ENCODE measurements around the gene CCDC170. TPM values are rescaled to one million over a fixed set of nuclear protein-coding genes. Genes with fewer than 3 reads are reported as not detected.

The CCDC170 gene
- total RNA-seq, 3 donors from 2014 or later: not detected

- DNase-seq (no peak), ATAC-seq (no peak)
- H3K27me3 Mint-ChIP-seq (ENCODE audit: low read depth): peaks cover 5% of the 10 kb centered on the region
- H3K9me3 Mint-ChIP-seq: no peaks in the 10 kb centered on the region
- H3K36me3 Mint-ChIP-seq (ENCODE audit: insufficient read depth): no peaks in the 10 kb centered on the region
- H3K4me1 Mint-ChIP-seq (ENCODE audit: low read depth): peaks cover 10% of the 10 kb centered on the region
- no peak overlapping the region for H3K4me3 Mint-ChIP-seq
These were observed 136.6 kb downstream of the CCDC170 start for GRCh38 chr6:151630387-151630786.

- Mint-ChIP-seq H3K4me1 (ENCODE audit: low read depth) (peaks cover 10% of the 10 kb centered on the region), H3K36me3 (ENCODE audit: insufficient read depth) (no peaks in the 10 kb centered on the region), H3K9me3 (no peaks in the 10 kb centered on the region), H3K4me3 (no peak overlapping the region), H3K27me3 (ENCODE audit: low read depth) (peaks cover 5% of the 10 kb centered on the region)
- DNase-seq: no peak
- no peak for ATAC-seq
These were observed 137.3 kb downstream of the CCDC170 start for GRCh38 chr6:151630991-151631655.

- DNase-seq (no peak), ATAC-seq (no peak)
- no peaks in the 10 kb centered on the region for H3K36me3 Mint-ChIP-seq (ENCODE audit: insufficient read depth)
- peaks cover 10% of the 10 kb centered on the region for H3K4me1 Mint-ChIP-seq (ENCODE audit: low read depth)
- H3K9me3 Mint-ChIP-seq: no peaks in the 10 kb centered on the region
- H3K4me3 Mint-ChIP-seq: no peak overlapping the region
- H3K27me3 Mint-ChIP-seq (ENCODE audit: low read depth): peaks cover 5% of the 10 kb centered on the region
These were observed 138.7 kb downstream of the CCDC170 start for GRCh38 chr6:151632415-151632987.

GRCh38 chr6:151633526-151634335, 139.9 kb downstream of the CCDC170 start:
- H3K36me3 Mint-ChIP-seq (ENCODE audit: insufficient read depth): no peaks in the 10 kb centered on the region
- peaks cover 7% of the 10 kb centered on the region for H3K9me3 Mint-ChIP-seq
- H3K4me3 Mint-ChIP-seq: no peak overlapping the region
- DNase-seq: no peak
- H3K4me1 Mint-ChIP-seq (ENCODE audit: low read depth): peaks cover under 1% of the 10 kb centered on the region
- peak in 1 of 2 donors; percentile 38 for ATAC-seq
- H3K27me3 Mint-ChIP-seq (ENCODE audit: low read depth): peaks cover 5% of the 10 kb centered on the region

- Mint-ChIP-seq H3K4me1 (ENCODE audit: low read depth) (no peaks in the 10 kb centered on the region), H3K27me3 (ENCODE audit: low read depth) (peaks cover 5% of the 10 kb centered on the region), H3K36me3 (ENCODE audit: insufficient read depth) (no peaks in the 10 kb centered on the region), H3K4me3 (no peak overlapping the region), H3K9me3 (peaks cover 7% of the 10 kb centered on the region)
- no peak for DNase-seq
- ATAC-seq: peak in 1 of 2 donors; percentile 54
These were observed 140.5 kb downstream of the CCDC170 start for GRCh38 chr6:151634336-151634720.

- H3K9me3 Mint-ChIP-seq: peaks cover 11% of the 10 kb centered on the region
- DNase-seq (no peak), ATAC-seq (no peak)
- H3K36me3 Mint-ChIP-seq (ENCODE audit: insufficient read depth): no peaks in the 10 kb centered on the region
- H3K27me3 Mint-ChIP-seq (ENCODE audit: low read depth): peaks cover 4% of the 10 kb centered on the region
- no peak overlapping the region for H3K4me3 Mint-ChIP-seq
- H3K4me1 Mint-ChIP-seq (ENCODE audit: low read depth): no peaks in the 10 kb centered on the region
These were observed 141.9 kb downstream of the CCDC170 start for GRCh38 chr6:151635741-151636140.

- H3K27me3 Mint-ChIP-seq (ENCODE audit: low read depth): peaks cover 4% of the 10 kb centered on the region
- no peaks in the 10 kb centered on the region for H3K4me1 Mint-ChIP-seq (ENCODE audit: low read depth)
- no peak overlapping the region for H3K4me3 Mint-ChIP-seq
- DNase-seq: no peak
- H3K9me3 Mint-ChIP-seq: peaks cover 11% of the 10 kb centered on the region
- no peak for ATAC-seq
- H3K36me3 Mint-ChIP-seq (ENCODE audit: insufficient read depth): no peaks in the 10 kb centered on the region
These were observed 144.0 kb downstream of the CCDC170 start for GRCh38 chr6:151637814-151638213.

- DNase-seq: no peak
- Mint-ChIP-seq H3K4me1 (ENCODE audit: low read depth) (no peaks in the 10 kb centered on the region), H3K4me3 (no peak overlapping the region), H3K27me3 (ENCODE audit: low read depth) (peaks cover 6% of the 10 kb centered on the region), H3K36me3 (ENCODE audit: insufficient read depth) (no peaks in the 10 kb centered on the region), H3K9me3 (peaks cover 11% of the 10 kb centered on the region)
- no peak for ATAC-seq
These were observed 145.9 kb downstream of the CCDC170 start for GRCh38 chr6:151639750-151640149.

- Mint-ChIP-seq H3K4me3 (no peak overlapping the region), H3K9me3 (peaks cover 11% of the 10 kb centered on the region), H3K36me3 (ENCODE audit: insufficient read depth) (no peaks in the 10 kb centered on the region), H3K27me3 (ENCODE audit: low read depth) (peaks cover 15% of the 10 kb centered on the region), H3K4me1 (ENCODE audit: low read depth) (no peaks in the 10 kb centered on the region)
- no peak for DNase-seq
- ATAC-seq: no peak
These were observed 147.2 kb downstream of the CCDC170 start for GRCh38 chr6:151641028-151641427.

GRCh38 chr6:151647976-151648639, 154.3 kb downstream of the CCDC170 start:
- no peaks in the 10 kb centered on the region for H3K36me3 Mint-ChIP-seq (ENCODE audit: insufficient read depth)
- H3K9me3 Mint-ChIP-seq: no peaks in the 10 kb centered on the region
- no peak for DNase-seq
- peaks cover 39% of the 10 kb centered on the region for H3K27me3 Mint-ChIP-seq (ENCODE audit: low read depth)
- H3K4me3 Mint-ChIP-seq: no peak overlapping the region
- no peak for ATAC-seq
- no peaks in the 10 kb centered on the region for H3K4me1 Mint-ChIP-seq (ENCODE audit: low read depth)

GRCh38 chr6:151649835-151650234, 156.0 kb downstream of the CCDC170 start:
- H3K4me3 Mint-ChIP-seq: no peak overlapping the region
- ATAC-seq (no peak), DNase-seq (no peak)
- peaks cover 7% of the 10 kb centered on the region for H3K9me3 Mint-ChIP-seq
- H3K27me3 Mint-ChIP-seq (ENCODE audit: low read depth): peaks cover 35% of the 10 kb centered on the region
- H3K4me1 Mint-ChIP-seq (ENCODE audit: low read depth): no peaks in the 10 kb centered on the region
- H3K36me3 Mint-ChIP-seq (ENCODE audit: insufficient read depth): no peaks in the 10 kb centered on the region

GRCh38 chr6:151651639-151652038, 157.8 kb downstream of the CCDC170 start:
- H3K27me3 Mint-ChIP-seq (ENCODE audit: low read depth): peaks cover 22% of the 10 kb centered on the region
- no peak for ATAC-seq
- H3K36me3 Mint-ChIP-seq (ENCODE audit: insufficient read depth): no peaks in the 10 kb centered on the region
- no peak overlapping the region for H3K4me3 Mint-ChIP-seq
- no peaks in the 10 kb centered on the region for H3K4me1 Mint-ChIP-seq (ENCODE audit: low read depth)
- H3K9me3 Mint-ChIP-seq: peaks cover 14% of the 10 kb centered on the region
- no peak for DNase-seq

GRCh38 chr6:151652325-151652724, 158.5 kb downstream of the CCDC170 start:
- DNase-seq: no peak
- Mint-ChIP-seq H3K9me3 (peaks cover 14% of the 10 kb centered on the region), H3K36me3 (ENCODE audit: insufficient read depth) (no peaks in the 10 kb centered on the region), H3K4me1 (ENCODE audit: low read depth) (no peaks in the 10 kb centered on the region), H3K27me3 (ENCODE audit: low read depth) (peaks cover 19% of the 10 kb centered on the region), H3K4me3 (no peak overlapping the region)
- no peak for ATAC-seq

GRCh38 chr6:151655099-151655498, 161.3 kb downstream of the CCDC170 start:
- H3K27me3 Mint-ChIP-seq (ENCODE audit: low read depth): peaks cover 9% of the 10 kb centered on the region
- H3K4me1 Mint-ChIP-seq (ENCODE audit: low read depth): no peaks in the 10 kb centered on the region
- DNase-seq (no peak), ATAC-seq (no peak)
- no peak overlapping the region for H3K4me3 Mint-ChIP-seq
- peaks cover 14% of the 10 kb centered on the region for H3K9me3 Mint-ChIP-seq
- no peaks in the 10 kb centered on the region for H3K36me3 Mint-ChIP-seq (ENCODE audit: insufficient read depth)

Data from activated T-cell treated with anti-CD3 and anti-CD28 coated beads, Interleukin-2, amount 50 U/mL, for 4 hours (primary cell).